BJ (cell line): ENCODE measurements around the gene ACSBG1. TPM values are rescaled to one million over a fixed set of nuclear protein-coding genes. Genes with fewer than 3 reads are reported as not detected.

Experiments used
- CTCF ChIA-PET: fragments of 350-600 bp; formaldehyde crosslinking; extraction: SDS; loops from one replicate; lab custom pipeline; 2021; ENCODE audit warnings: antibody characterized with exemption, inconsistent platforms; lab: Yijun Ruan, JAX
- POLR2A ChIA-PET: fragments of 300-600 bp; sonication (Branson Sonifier 250); formaldehyde crosslinking; extraction: SDS; loops from one replicate; lab custom pipeline; 2021; ENCODE audit warnings: antibody characterized with exemption; lab: Charles Lee
- DNase-seq: peaks from one replicate; pipeline ENCODE4 v3.0.0-alpha.2; 2011; ENCODE audit warnings: low read depth
- H3K27me3 ChIP-seq: 2 replicates; pipeline ENCODE4 v1.6.0; 2011; ENCODE audit warnings: low read length; ENCODE audit not compliant: control insufficient read depth, insufficient read depth
- H3K36me3 ChIP-seq: 2 replicates; pipeline ENCODE4 v1.5.1; 2011; ENCODE audit warnings: low read length; ENCODE audit not compliant: control insufficient read depth, insufficient read depth
- H3K4me3 ChIP-seq: 2 replicates; pipeline ENCODE4 v1.5.1; 2011; ENCODE audit warnings: low read depth, mild to moderate bottlenecking, control low read depth, low read length
- CTCF ChIP-seq: IDR thresholded peaks from 2 replicates; pipeline ENCODE4 v1.5.1; 2011; ENCODE audit warnings: low read depth, mild to moderate bottlenecking, control low read depth, inconsistent platforms, low read length, moderate library complexity; ENCODE audit not compliant: insufficient read depth
- polyA plus RNA-seq: library from polyadenylated mRNA; depleted of rRNA; stranded (reverse); fragments of >200 nt; gene quantifications from 2 replicates; pipeline ENCODE4 v1.2.3, GENCODE V29; 2011

Gene ACSBG1
- polyA plus RNA-seq, 1 experiment = 0.01 TPM

- CTCF ChIA-PET = interaction anchor here (0.6 to 1.6 kb wide), 6 partner anchors 9 to 300 kb away, joined by 3 to 5 read pairs (median 4); no protein-coding TSS in a partner anchor
- Histone ChIP-seq H3K4me3 (no peak overlapping the region), H3K27me3 (no peaks in the 10 kb centered on the region), H3K36me3 (no peaks in the 10 kb centered on the region)
- POLR2A ChIA-PET = no interaction called here
- DNase-seq = peak; percentile 50
- no peak for TF ChIP-seq CTCF
These were observed 31.4 kb upstream of the ACSBG1 start for GRCh38 chr15:78265752-78266224.

GRCh38 chr15:78265137-78265460 is 30.7 kb upstream of the ACSBG1 start:
- POLR2A ChIA-PET = no interaction called here
- Histone ChIP-seq H3K4me3 (peak overlapping the region; percentile 40), H3K36me3 (no peaks in the 10 kb centered on the region), H3K27me3 (no peaks in the 10 kb centered on the region)
- no peak for TF ChIP-seq CTCF
- no peak for DNase-seq
- CTCF ChIA-PET = interaction anchor here (0.7 to 1.6 kb wide), 3 partner anchors 24 to 43 kb away, joined by 3 to 5 read pairs (median 4); no protein-coding TSS in a partner anchor

- Histone ChIP-seq H3K36me3 (no peaks in the 10 kb centered on the region), H3K27me3 (no peaks in the 10 kb centered on the region), H3K4me3 (peak within 1 kb of the TSS; percentile 40)
- ChIA-PET CTCF (no interaction called here), POLR2A (no interaction called here)
- DNase-seq = no peak
- TF ChIP-seq CTCF = 0 out of 2 replicates have a peak, but pooled peaks have one; percentile 3
These were observed 30.2 kb upstream of the ACSBG1 start, which contains the start of gene DNAJA4 for GRCh38 chr15:78264304-78265136. TSS of gene DNAJA4 (plus strand) at chr15:78264562. CDS start at chr15:78264764, 202 bp downstream.

- DNase-seq = no peak
- POLR2A ChIA-PET = no interaction called here
- Histone ChIP-seq H3K36me3 (no peaks in the 10 kb centered on the region), H3K4me3 (no peak overlapping the region; the same call in 1 of the 2 replicates), H3K27me3 (no peaks in the 10 kb centered on the region)
- CTCF ChIA-PET = no interaction called here
- TF ChIP-seq CTCF = no peak
These were observed 29.5 kb upstream of the ACSBG1 start for GRCh38 chr15:78263907-78264303.

GRCh38 chr15:78263351-78263781 is 29.0 kb upstream of the ACSBG1 start:
- Histone ChIP-seq H3K27me3 (no peaks in the 10 kb centered on the region), H3K36me3 (no peaks in the 10 kb centered on the region), H3K4me3 (no peak overlapping the region)
- no peak for DNase-seq
- POLR2A ChIA-PET = interaction anchor here (0.7 kb wide), 1 partner anchor 49 kb away, joined by 9 read pairs; no protein-coding TSS in a partner anchor
- TF ChIP-seq CTCF = no peak
- CTCF ChIA-PET = no interaction called here
